Sigmoid colon (tissue), 7 donors: ENCODE results near the gene UBALD2. TPM values are rescaled to one million over a fixed set of nuclear protein-coding genes. Genes with fewer than 3 reads are reported as not detected.

Experiments used
- DNase-seq: peaks from one replicate; pipeline ENCODE4 v3.0.0-alpha.2; 2019
- H3K27ac ChIP-seq, 4 donors: fragments of 200-600 bp; sonication (generic); one replicate each; pipeline ENCODE4 v1.5.1; 2016 to 2019; ENCODE audit warnings: mild to moderate bottlenecking in 1 of 4
- H3K27me3 ChIP-seq, 3 donors: fragments of 200-600 bp; sonication (generic); one replicate each; pipeline ENCODE4 v1.5.1; 2019; ENCODE audit warnings: mild to moderate bottlenecking in 1 of 3
- H3K36me3 ChIP-seq, 4 donors: fragments of 200-600 bp; sonication (generic); one replicate each; pipeline ENCODE4 v1.5.1; 2016 to 2019
- H3K4me1 ChIP-seq, 4 donors: fragments of 200-600 bp; sonication (generic); one replicate each; pipeline ENCODE4 v1.5.1; 2017 to 2019
- H3K4me3 ChIP-seq, 4 donors: fragments of 200-600 bp; sonication (generic); one replicate each; pipeline ENCODE4 v1.5.1; 2017 to 2019; ENCODE audit warnings: mild to moderate bottlenecking in 2 of 4, moderate library complexity in 1 of 4
- H3K9me3 ChIP-seq, 4 donors: fragments of 200-600 bp in 3 of 4; sonication (generic) in 3 of 4; one replicate each; pipeline versions ENCODE4 v1.5.1 to v1.6.1; 2013 to 2019
- EP300 ChIP-seq, 4 donors: sonication (generic); formaldehyde crosslinking; IDR thresholded peaks; one replicate each; pipeline ENCODE4 v1.6.1; 2017; ENCODE audit warnings: antibody characterized with exemption in 4 of 4
- POLR2A ChIP-seq, 2 donors: fragments of 450-650 bp; IDR thresholded peaks; one replicate each; pipeline ENCODE4 v1.6.1; 2016; ENCODE audit warnings: antibody characterized with exemption in 2 of 2, mild to moderate bottlenecking in 2 of 2, moderate library complexity in 2 of 2
- POLR2AphosphoS5 ChIP-seq, 4 donors: sonication (generic); formaldehyde crosslinking; IDR thresholded peaks; one replicate each; pipeline ENCODE4 v1.6.1; 2017; ENCODE audit warnings: antibody characterized with exemption in 4 of 4
- WGBS, 2 donors: extraction: QIAGEN DNeasy Blood & Tissue Kit; methylation state at CpG; one replicate each; pipeline ENCODE4 v1.1.7; 2013; 5-methylcytosine and 5-hydroxymethylcytosine counted together
- intact Hi-C: fragments of 100-400 bp; cut with DNase I; formaldehyde crosslinking; loops from one replicate; pipeline ENCODE4 v1.15.1; 2023
- polyA plus RNA-seq, 3 donors: library from polyadenylated mRNA; stranded (reverse); fragments of 200-250 nt; gene quantifications; one replicate each; pipeline ENCODE4 v1.2.3, GENCODE V29; 2013
- total RNA-seq, 4 donors: library from RNA; depleted of rRNA; stranded (reverse); fragments of >200 nt; gene quantifications; one replicate each; pipeline ENCODE4 v1.1.0, GENCODE V29; 2016
- TF ChIP-seq, protein P1 (sequence below), 4 experiments: fragments of 450-650 bp in 3 of 4; fragments of 200-600 bp in 1 of 4; IDR thresholded peaks; one replicate each; pipeline ENCODE4 v1.5.1; 2016 to 2019; ENCODE audit warnings: antibody characterized with exemption in 4 of 4, mild to moderate bottlenecking in 3 of 4, moderate library complexity in 2 of 4
- donor health status: healthy with polysubstance abuse.
- donor health status: Bipolar disorder and iron deficiency.
- donor health status: healthy.

UBALD2 gene
- total and polyA plus RNA-seq, 7 donors = 3.9 to 105 (median 11.8) TPM

DNA sequence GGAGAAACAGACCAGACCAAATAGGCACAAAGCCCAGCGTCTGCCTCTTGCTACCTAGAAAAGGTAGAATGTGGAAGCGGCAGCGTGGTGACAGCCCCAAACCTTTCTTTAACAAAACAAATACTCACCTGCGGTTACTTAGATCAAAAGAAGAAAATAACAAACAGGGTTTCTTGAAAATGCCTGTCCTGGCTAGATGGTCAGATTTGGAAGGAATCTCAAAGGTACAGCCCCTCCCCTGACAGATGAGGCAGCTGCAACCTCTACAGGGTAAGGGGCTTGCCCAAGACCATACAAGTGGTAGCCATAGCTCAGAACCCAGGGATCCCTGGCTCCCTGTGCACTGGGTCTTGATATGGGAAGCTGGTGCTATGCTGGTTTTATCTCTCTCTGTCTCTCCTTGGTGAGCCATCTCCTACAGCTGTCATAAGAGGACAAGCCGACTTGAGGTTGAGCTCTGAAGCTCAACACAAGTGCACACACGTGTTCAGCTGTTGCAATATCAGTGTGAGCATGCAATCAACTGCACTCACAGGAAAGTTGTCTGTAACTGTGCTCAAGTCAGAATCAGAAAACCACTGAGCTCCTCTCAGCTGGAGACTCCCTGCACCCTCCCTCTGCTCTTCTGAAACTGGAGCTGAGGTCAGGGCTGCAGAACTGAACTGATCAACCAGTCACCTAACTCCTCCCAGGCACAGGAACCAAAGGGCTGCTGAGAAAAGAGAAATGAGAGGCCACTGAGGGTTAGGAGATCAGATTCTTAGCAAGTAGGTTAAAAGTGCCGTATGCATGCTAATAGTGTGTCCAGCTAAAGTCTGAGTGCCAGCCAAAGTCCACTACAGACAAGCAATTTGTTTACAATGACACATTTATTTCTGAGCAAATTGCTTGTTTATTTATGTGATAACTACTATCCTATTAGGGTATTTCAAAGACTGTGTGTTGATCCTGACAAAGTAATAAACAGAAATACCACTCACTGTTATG, 18.8 kb upstream of the UBALD2 start:
- Histone ChIP-seq H3K4me3 (no peak overlapping the region), H3K36me3 (no peaks in the 10 kb centered on the region), H3K27ac (no peak overlapping the region), H3K27me3 (peaks cover 0 to 12% (median 12%) of the 10 kb centered on the region in 3 donors), H3K4me1 (peaks cover 0 to 4% (median 2%) of the 10 kb centered on the region in 4 donors), H3K9me3 (no peaks in the 10 kb centered on the region)
- intact Hi-C loops = no loop called here
- 58 to 62% methylated on average over 7 of the region's 7 CpGs for WGBS, 2 donors
- TF ChIP-seq POLR2AphosphoS5 (IDR thresholded peaks at IDR 0.05) (no peak), POLR2A (IDR thresholded peaks at IDR 0.05) (no peak), EP300 (IDR thresholded peaks at IDR 0.05) (no peak)
- TF ChIP-seq, protein P1, sequence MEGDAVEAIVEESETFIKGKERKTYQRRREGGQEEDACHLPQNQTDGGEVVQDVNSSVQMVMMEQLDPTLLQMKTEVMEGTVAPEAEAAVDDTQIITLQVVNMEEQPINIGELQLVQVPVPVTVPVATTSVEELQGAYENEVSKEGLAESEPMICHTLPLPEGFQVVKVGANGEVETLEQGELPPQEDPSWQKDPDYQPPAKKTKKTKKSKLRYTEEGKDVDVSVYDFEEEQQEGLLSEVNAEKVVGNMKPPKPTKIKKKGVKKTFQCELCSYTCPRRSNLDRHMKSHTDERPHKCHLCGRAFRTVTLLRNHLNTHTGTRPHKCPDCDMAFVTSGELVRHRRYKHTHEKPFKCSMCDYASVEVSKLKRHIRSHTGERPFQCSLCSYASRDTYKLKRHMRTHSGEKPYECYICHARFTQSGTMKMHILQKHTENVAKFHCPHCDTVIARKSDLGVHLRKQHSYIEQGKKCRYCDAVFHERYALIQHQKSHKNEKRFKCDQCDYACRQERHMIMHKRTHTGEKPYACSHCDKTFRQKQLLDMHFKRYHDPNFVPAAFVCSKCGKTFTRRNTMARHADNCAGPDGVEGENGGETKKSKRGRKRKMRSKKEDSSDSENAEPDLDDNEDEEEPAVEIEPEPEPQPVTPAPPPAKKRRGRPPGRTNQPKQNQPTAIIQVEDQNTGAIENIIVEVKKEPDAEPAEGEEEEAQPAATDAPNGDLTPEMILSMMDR (IDR thresholded peaks at IDR 0.05) = no peak
- DNase-seq = peak; percentile 44

GRCh38 chr17:76247304-76247703, 17.8 kb upstream of the UBALD2 start:
- no peak for DNase-seq
- Histone ChIP-seq H3K36me3 (no peaks in the 10 kb centered on the region), H3K27ac (no peak overlapping the region), H3K27me3 (peaks cover 0 to 12% (median 12%) of the 10 kb centered on the region in 3 donors), H3K4me1 (no peaks in the 10 kb centered on the region), H3K9me3 (no peaks in the 10 kb centered on the region), H3K4me3 (no peak overlapping the region)
- WGBS, 2 donors = 84 to 89% methylated on average over 8 of the region's 8 CpGs
- intact Hi-C loops = no loop called here
- TF ChIP-seq POLR2AphosphoS5 (IDR thresholded peaks at IDR 0.05) (no peak), POLR2A (IDR thresholded peaks at IDR 0.05) (no peak), EP300 (IDR thresholded peaks at IDR 0.05) (no peak)
- TF ChIP-seq, protein P1 (IDR thresholded peaks at IDR 0.05) = no peak

GRCh38 chr17:76248013-76248782, 16.9 kb upstream of the UBALD2 start:
- DNase-seq = peak; percentile 19
- Histone ChIP-seq H3K27ac (no peak overlapping the region), H3K9me3 (no peaks in the 10 kb centered on the region), H3K36me3 (no peaks in the 10 kb centered on the region), H3K27me3 (peaks cover 0 to 7% (median 4%) of the 10 kb centered on the region in 3 donors), H3K4me1 (no peaks in the 10 kb centered on the region), H3K4me3 (no peak overlapping the region)
- intact Hi-C loops = no loop called here
- no peak for TF ChIP-seq POLR2A (IDR thresholded peaks at IDR 0.05)
- no peak for TF ChIP-seq POLR2AphosphoS5 (IDR thresholded peaks at IDR 0.05)
- no peak for TF ChIP-seq EP300 (IDR thresholded peaks at IDR 0.05)
- TF ChIP-seq, protein P1 (IDR thresholded peaks at IDR 0.05) = no peak
- 84 to 91% methylated on average over 11 of the region's 11 CpGs for WGBS, 2 donors

DNA sequence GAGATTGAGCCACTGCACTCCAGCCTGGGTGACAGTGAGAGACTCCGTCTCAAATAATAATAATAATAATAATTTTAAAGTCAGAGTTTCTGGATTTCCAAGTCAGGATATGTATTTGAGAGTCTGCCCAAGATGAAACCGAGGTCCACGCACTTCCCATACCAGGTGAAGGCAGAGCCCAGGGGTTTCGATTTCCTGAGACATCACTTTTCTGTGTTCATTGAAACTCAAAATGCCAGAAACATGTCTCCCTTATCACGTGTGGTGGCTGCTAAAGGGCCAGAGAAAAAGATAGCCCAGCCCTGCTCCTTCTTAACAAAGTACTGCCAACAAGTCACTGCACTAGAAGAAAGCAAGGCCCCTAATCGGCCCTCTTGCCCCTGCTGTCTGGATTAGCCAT, 15.0 kb upstream of the UBALD2 start:
- H3K9me3 ChIP-seq = no peaks in the 10 kb centered on the region
- no peaks in the 10 kb centered on the region for H3K4me1 ChIP-seq
- no peak overlapping the region for H3K4me3 ChIP-seq
- H3K36me3 ChIP-seq = no peaks in the 10 kb centered on the region
- WGBS, 2 donors = 93 to 95% methylated on average over 6 of the region's 6 CpGs
- DNase-seq = peak; percentile 24
- no peak for TF ChIP-seq POLR2A (IDR thresholded peaks at IDR 0.05)
- no peak for TF ChIP-seq POLR2AphosphoS5 (IDR thresholded peaks at IDR 0.05)
- TF ChIP-seq, protein P1 (IDR thresholded peaks at IDR 0.05) = no peak
- TF ChIP-seq EP300 (IDR thresholded peaks at IDR 0.05) = no peak
- no peak overlapping the region for H3K27ac ChIP-seq
- H3K27me3 ChIP-seq = peaks cover 0 to under 1% (median 0%) of the 10 kb centered on the region in 3 donors
- intact Hi-C loops = no loop called here
